H1 (cell line): ENCODE measurements around the gene NDUFAF8. TPM values are rescaled to one million over a fixed set of nuclear protein-coding genes. Genes with fewer than 3 reads are reported as not detected.

Experiments
- BCL11A ChIP-seq, 2 experiments: IDR thresholded peaks; one replicate each; pipeline ENCODE4 v1.6.1; 2011; ENCODE audit warnings: low read depth in 2 of 2, low read length in 2 of 2, mild to moderate bottlenecking in 2 of 2
- CHD7 ChIP-seq: fragments of 300-600 bp; sonication (generic); IDR thresholded peaks from 2 replicates; pipeline ENCODE4 v1.7.1; 2012; ENCODE audit warnings: low read length, moderate library complexity, mild to moderate bottlenecking, inconsistent platforms; ENCODE audit not compliant: insufficient replicate concordance
- EP300 ChIP-seq, 2 experiments: IDR thresholded peaks; 1 replicate in 1 of 2; 2 replicates in 1 of 2; pipeline ENCODE4 v1.6.1; 2011 to 2012; ENCODE audit warnings: low read depth in 2 of 2, low read length in 2 of 2, mild to moderate bottlenecking in 2 of 2, borderline replicate concordance in 1 of 2, inconsistent platforms in 1 of 2, moderate library complexity in 1 of 2
- GTF2F1 ChIP-seq: IDR thresholded peaks from 2 replicates; pipeline ENCODE4 v1.6.1; 2012; ENCODE audit warnings: low read depth, low read length, improper control_type of control experiment, borderline replicate concordance
- KDM4A ChIP-seq: IDR thresholded peaks from one replicate; pipeline ENCODE4 v1.7.1; 2012; ENCODE audit warnings: low read depth, mild to moderate bottlenecking, moderate library complexity, low read length, inconsistent platforms; ENCODE audit not compliant: severe bottlenecking
- POLR2A ChIP-seq, 2 experiments: IDR thresholded peaks; 1 replicate in 1 of 2; 2 replicates in 1 of 2; pipeline ENCODE4 v1.6.1; 2011; ENCODE audit warnings: low read depth in 2 of 2, low read length in 2 of 2, mild to moderate bottlenecking in 2 of 2; ENCODE audit errors: control extremely low read depth in 1 of 2
- SAP30 ChIP-seq: fragments of 300-600 bp; sonication (generic); IDR thresholded peaks from 2 replicates; pipeline ENCODE4 v1.7.1; 2012; ENCODE audit warnings: low read length, moderate library complexity, mild to moderate bottlenecking, inconsistent platforms; ENCODE audit not compliant: insufficient read depth, insufficient replicate concordance
- SRF ChIP-seq: IDR thresholded peaks from 2 replicates; pipeline ENCODE4 v1.6.1; 2011; ENCODE audit warnings: mild to moderate bottlenecking, low read depth, low read length, moderate library complexity
- polyA plus RNA-seq, 7 experiments: library from polyadenylated mRNA; depleted of rRNA in 3 of 7; stranded (reverse) in 5 of 7; unstranded in 2 of 7; fragments of >200 nt in 5 of 7; fragments of 200-250 nt in 2 of 7; gene quantifications; 1 replicate in 5 of 7; 2 replicates in 1 of 7; 4 replicates in 1 of 7; pipeline versions ENCODE4 v1.2.1 to v1.2.3, GENCODE V29; 2011 to 2013; ENCODE audit warnings: missing spikeins in 2 of 7, mixed read lengths in 2 of 7
- total RNA-seq: library from RNA; stranded (reverse); fragmentation: NEBNext Ultra II Directional; extraction: Animal tissue kit (Norgen Biotek cat#: 25700); gene quantifications from 2 replicates; pipeline ENCODE4 v1.2.1, GENCODE V29; 2021

Gene NDUFAF8
- total and polyA plus RNA-seq, 2 of the 8 experiments (the other 6 are each of a cell fraction or from before 2014, with no cell fraction given), result 48.9 to 91.1 TPM

DNA sequence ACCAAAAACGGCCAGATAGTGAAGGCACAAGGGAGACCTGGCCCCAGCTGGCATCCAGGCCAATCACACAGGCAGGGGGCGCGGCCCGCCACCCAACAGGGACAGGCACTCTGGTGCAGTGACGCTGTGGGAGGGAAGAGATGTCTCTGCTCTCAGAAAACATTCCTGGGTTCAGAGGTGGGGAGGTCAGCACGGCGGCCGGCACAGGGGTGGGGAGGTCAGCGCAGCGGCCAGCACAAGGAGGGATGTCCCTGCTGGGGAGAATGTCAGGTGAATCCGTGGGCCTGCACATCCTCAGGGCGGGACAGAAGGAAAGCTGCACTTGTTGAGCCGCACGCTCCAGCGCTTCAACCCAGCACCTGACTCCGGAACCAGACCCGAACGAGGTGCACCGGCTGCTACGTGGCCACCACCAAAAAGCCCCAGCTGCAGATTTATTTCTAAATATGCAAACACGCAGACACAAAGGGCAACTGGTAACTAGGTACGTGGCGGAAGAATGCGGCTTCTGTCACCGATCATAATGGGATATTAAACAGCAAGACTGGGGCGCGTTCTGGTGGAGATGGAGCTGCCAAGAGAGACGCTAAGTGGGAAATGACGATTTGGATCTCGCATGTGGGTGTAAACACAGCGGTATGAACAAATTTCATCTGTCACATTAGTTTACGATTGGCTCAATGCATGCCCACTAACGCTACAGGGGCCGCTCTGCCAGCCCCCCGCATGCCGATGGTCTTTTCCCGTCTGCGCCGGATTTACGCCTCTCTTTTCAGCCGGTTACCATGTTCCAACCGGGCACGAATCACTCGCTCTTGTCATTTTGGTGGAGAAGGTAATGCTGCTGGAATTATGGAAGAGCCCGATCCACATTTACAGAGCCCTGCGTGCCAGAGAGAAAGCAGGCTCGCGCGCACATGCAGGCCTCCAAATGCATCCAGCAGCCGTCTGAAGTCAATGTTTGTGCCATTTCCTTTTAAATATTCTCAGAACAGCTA, 40.5 kb downstream of the NDUFAF8 start (continued):
- TF ChIP-seq CHD7 (no peak), KDM4A (no peak), POLR2A (IDR thresholded peaks at IDR 0.05; ENCODE audit: control extremely low read depth in 1 of 2, low read depth in 2 of 2, low read length in 2 of 2) (no peak), SAP30 (no peak), EP300 (IDR thresholded peaks at IDR 0.05; ENCODE audit: borderline replicate concordance in 1 of 2, low read depth in 2 of 2, low read length in 2 of 2) (no peak), BCL11A (IDR thresholded peaks at IDR 0.05; ENCODE audit: low read depth in 2 of 2, low read length in 2 of 2) (no peak), SRF (no peak), GTF2F1 (no peak)
